GM19328 (cell line): ENCODE measurements around the gene NR5A1.

ENCODE experiments used
- ATAC-seq: cut with Tn5 transposase; IDR thresholded peaks from one replicate; pipeline ENCODE4 v1.9.1; 2021; ENCODE audit warnings: mild to moderate bottlenecking, moderate library complexity; ENCODE audit not compliant: unreplicated experiment

The NR5A1 gene

DNA sequence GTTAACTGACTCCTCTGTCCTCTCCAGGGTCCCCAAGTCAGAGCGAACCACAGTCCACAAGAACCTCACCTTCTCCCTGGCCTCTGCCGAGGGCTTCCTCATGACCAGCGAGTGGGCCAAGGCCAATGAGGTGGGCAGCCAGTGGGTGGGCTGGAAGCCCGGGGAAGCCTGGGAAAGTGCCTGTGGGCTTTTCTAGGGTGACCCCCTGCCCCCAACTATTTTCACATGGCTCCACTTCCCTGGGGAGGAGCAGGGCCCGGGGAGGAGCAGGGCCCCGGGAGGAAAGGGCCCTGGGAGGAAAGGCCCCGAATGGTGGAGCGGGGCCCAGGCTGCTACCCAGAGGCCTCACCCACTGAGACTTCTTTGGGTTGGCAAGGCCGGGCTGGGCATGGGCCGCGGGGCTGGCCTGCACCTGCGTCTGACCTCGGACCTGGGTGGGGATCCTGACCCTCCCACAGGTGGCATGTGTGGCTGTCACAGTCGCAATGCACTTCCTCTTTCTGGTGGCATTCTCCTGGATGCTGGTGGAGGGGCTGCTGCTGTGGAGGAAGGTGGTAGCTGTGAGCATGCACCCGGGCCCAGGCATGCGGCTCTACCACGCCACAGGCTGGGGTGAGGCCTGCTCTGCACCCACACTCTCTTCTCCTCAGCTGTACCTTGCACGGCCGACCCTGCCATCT is 39.0 kb downstream of the NR5A1 start:
- no peak for ATAC-seq

DNA sequence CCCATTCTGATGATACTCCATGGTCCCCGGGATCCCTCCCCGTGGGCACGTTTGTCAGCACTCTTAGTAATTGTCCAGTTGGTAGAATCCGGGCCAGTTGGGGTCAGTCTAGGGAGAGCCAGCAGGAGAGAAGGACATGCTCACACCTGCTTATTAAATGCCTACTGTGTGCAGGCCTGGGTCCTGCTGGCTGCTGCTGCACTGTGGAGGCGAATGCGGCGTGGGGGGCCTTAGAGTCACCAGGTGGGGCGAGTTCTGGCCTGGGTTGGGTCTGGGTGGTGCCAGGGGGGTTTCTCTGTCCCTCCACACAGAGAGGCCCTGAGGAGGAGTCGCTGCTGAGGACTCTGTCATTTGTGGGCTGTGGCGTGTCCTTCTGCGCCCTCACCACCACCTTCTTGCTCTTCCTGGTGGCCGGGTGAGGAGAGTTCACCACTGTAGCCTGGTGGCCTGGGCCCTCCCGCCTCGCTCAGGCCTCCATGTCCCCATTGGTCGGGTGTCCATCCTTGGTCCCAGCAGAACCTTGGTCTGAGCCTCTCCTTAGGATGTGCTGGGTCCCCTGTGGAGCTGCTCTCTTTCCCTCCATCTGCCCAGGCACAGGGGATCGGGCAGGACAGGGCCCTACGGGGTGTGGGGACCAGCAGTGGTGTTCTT is 39.7 kb downstream of the NR5A1 start:
- ATAC-seq = no peak

DNA sequence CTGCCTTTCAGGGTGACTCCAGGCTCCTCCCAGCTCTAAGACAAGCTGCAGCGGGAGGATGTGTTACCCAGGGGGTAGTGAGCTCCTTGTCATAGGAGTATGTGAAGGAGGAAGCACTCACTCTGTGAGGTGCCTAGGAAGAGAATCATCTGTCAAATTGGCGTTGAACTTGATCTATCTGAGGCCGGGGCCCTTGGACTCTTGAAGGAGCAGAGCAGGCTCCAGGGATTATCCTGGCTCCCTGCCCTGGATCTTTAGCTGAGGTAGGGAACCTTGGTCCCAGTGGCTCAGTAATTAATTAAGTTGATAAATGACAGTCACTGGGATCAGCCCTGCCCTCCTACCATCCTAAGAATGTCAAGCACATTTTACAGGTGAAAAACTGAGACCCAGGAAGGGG is 41.5 kb downstream of the NR5A1 start:
- no peak for ATAC-seq

DNA sequence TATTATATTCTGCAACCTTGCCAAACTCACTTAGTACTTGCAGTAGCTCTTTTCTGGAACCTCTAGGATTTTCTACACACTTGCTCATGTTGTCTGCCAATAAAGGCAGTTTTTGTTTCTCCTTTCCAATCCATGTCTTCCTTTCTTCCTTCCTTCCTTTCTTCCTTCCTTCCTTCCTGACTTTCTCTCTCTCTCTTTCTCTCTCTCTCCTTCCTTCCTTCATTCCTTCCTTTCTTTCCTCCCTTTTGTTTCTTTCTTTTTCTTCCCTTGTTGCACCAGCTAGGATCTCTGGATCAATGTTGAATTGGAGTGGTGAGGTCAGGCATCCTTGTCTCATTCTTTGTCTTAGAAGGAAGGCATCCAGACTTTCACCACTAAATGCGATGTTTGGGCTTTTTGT is 44.5 kb downstream of the NR5A1 start:
- ATAC-seq = no peak

DNA sequence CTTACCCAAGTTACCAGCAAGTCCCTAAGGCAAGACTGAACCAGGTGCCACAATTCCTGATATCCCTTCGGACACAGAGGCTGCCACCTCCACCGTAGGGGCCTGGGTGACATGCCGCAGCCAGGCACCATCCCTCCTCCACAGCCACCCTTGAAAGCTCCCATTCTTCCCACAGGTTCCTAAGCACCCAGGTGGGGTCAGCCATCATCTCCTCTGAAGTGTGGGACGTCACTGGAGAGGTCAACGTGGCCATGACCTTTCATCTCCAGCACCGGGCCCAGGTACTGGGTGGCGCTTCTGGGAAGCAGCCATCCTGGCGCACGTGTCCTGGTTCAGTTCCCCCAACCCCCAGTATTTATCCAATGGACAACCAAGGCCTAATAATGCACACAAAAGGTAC is 48.8 kb downstream of the NR5A1 start:
- no peak for ATAC-seq

DNA sequence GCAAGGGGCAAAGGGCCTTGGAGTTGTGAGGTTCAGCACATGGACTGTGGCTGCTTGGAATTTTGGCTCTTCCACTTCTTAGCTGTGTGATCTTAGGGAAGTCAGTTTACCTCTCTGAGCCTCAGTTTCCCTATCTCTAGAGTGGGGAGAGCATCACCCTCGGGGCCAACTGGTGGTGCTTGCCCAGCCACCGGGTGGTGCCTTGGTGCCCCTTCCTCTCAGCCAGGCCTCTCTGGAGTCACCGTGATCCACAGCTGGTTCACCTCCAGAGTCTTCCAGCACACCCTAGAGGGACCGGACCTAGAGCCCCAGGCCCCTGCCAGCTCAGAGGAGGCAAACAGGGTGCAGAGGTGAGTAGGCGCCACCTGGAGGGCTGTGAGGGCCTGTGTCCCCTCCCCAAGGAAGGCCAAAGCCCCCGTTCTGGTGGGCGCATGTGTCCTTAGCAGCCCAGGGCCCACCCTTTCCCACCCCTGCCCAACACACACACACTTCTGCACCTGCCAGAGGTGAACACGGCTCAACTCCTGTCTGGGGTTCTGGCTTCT is 49.2 kb downstream of the NR5A1 start:
- ATAC-seq = no peak

DNA sequence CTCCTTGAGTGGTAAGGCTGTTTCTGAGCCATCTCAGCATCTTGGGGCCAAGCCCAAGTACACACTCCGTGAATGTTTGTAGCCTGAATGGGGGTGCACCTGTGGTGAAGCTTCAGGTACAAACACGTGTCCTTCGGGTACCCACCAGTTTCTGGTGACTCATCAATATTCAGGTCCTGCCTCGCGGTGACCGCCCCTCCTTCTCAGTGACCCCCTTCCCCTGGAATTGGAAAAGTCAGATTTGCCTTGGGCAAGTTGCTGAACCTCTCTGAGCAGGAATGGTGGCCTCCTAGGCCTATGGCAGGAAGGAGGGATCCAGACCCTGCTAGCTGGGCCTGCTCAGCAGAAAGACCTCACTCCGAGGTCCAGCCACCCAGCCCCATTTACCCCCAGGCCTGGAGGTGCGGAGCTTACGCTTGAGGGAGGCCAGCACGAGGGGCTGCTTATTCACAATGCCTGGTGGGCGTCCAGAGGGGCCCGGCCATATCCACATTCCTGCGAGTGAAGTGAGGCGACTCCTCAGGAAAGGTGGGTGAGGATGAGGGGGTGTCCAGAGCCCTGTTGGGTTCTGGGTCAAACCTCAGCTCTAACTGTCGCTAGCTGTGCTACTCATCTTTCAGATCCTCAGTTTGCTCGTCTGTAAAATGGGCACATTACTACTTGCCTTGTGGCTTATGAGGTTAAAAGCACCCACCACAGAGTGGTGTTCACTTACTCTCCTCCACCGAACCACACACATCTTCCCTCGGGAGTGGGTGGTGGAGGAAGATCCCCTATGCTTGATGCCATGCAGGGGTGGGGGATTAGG is 49.9 kb downstream of the NR5A1 start:
- ATAC-seq = no peak

DNA sequence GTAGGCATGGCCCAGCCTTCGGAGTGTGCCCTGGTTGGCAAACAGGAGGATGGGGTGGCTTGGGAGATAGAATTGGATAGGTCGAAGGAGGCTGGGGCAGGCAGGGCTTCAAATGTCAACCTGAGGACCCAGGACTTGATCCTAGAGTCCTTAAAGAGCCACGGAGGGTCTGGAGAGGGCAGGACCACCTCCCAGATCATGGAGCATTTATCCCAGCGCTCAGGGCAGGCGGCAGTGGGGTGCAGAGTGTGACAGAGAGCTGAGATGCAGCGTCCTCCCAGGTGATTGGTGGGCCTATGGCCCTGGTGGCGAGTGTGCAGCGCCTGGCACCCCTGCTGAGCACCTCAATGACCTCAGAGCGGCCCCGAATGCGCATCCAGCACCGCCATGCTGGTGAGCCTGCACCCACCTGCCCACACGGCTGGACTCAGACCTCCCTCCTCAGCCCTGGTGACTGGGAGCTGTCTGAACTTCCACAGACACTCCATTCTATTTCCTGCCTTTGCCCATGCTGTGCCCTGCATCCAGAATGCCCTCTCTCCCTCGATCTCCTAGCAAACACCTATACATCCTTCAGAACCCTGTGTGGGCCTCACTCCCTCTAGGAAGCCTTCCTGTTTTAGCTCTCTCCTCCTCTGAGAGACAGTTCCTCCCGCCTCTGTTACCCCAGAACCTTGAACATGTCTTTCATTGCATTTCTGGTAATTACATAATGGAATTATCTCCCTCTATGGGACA is 50.7 kb downstream of the NR5A1 start:
- ATAC-seq = no peak

DNA sequence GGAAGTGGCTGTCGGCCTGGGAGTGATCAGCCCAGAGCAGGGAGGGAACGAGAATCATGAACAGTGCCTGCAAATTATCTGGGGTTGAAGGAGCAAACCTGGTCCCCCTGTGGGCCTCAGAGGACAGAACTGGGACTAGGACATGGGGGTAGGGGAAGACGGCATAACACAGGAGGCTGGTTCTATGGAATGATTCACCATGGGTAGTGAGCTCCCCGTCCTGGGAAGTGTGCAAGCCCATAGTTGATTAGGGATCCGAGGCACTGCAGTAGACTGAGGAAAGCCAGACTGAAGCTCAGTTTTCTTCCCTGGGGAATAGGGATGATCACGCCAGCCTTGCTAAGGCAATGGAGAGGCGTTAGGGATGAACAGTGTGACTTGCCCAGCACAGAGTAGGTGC is 51.4 kb downstream of the NR5A1 start:
- ATAC-seq = no peak

DNA sequence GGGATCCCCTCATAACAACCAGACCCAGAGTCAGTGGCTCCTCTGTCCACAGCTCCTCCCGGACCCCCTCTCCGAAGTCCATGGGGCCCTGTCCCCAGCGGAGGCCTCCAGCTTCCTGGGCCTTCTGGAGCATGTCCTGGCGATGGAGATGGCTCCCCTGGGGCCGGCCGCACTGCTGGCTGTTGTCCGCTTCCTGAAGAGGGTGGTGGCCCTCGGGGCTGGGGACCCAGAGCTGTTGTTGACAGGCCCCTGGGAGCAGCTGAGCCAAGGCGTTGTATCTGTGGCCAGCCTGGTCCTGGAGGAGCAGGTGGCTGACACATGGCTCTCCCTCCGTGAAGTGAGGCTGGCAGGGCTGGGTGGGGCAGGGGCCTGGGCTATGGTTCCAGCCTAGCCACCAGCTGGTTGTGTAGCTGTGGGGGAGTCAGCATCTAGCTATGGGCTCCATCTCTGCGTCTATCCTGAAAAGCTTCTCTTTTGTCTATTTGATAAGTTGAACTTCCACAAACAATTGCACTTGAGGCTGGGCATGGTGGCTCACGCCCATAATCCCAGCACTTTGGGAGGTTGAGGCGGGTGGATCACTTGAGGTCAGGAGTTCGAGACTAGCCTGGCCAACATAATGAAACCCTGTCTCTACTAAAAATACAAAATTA is 52.3 kb downstream of the NR5A1 start:
- no peak for ATAC-seq

DNA sequence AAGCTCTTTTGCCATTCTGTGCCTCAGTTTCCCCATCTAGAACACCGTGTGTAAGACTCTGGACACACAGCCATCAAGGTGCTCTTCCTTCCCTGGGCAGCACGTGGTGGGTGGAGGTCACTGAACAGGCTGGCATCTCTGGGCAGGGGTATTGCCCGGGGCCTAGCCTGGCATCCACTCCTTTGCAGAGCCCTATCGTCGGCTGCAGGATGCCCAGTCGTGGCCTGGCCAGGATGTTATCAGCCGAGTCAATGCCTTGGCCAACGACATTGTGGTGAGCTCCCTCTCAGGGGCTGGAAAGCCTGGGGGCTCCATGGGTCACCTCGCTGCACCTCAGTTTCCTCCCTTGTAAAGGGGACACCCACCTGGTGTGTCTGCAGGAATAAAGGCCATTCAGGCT is 52.9 kb downstream of the NR5A1 start:
- ATAC-seq = no peak

DNA sequence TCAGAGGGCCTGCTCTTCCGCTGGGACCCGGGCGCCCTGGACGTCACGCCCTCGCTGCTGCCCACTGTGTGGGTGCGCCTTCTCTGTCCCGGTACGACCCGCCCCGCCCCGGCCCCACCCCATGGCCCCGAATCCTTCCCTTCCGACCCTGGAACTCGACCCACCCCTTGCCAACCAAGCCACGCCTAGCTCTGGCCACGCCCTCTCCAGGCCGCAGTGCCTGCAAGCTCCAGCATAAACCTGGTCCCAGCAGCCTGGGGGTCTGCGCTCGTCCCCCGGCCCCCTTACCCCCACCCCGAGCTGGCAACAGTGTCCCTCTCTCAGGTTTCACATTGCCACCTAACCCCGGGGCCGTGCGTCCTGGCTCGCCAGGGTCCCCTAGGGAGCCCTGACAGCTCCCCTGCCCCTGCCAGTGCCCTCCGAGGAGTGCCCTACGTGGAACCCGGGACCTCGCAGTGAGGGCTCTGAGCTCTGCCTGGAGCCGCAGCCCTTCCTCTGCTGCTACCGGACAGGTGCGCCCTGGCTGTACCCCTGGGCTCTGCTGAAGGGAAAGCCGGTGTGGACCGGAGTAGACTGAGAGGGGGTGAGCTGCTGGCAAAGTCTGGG is 53.5 kb downstream of the NR5A1 start:
- ATAC-seq = no peak

DNA sequence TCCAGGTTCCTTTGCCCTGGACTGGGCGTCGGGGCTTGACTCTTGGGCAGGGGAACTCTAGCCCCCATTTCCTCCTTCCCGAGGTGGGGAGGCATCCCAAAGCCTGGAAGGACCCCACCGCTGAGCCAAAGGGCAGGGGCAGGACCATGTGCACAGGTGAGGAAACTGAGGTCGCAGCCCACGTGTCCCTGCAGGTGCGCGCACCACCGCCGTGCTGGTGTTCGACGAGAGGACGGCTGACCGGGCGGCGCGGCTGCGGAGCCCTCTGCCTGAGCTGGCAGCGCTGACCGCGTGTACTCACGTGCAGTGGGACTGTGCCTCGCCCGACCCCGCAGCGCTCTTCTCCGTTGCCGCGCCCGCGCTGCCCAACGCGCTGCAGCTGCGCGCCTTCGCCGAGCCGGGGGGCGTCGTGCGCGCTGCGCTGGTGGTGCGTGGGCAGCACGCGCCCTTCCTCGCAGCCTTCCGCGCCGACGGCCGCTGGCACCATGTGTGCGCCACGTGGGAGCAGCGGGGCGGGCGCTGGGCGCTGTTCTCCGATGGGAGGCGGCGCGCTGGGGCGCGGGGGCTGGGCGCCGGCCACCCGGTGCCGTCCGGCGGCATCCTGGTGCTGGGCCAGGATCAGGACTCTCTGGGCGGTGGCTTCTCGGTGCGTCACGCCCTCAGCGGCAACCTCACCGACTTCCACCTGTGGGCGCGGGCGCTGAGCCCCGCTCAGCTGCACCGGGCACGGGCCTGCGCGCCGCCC is 54.2 kb downstream of the NR5A1 start:
- ATAC-seq = no peak

DNA sequence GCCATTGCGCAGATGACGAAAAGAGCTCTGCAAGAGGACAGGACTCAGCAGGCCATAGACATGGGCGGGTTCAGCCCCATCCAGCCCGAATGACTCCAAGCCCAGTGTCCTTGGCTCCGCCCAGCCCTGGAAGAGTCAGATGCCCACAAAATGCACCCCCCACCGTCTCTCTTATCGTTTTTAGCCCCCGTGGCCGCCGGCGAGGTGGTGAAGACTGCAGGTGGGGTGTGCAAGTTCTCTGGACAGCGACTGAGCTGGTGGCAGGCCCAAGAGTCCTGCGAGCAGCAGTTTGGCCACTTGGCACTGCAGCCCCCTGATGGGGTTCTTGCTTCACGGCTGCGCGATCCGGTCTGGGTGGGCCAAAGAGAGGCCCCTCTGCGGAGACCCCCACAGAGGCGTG is 54.9 kb downstream of the NR5A1 start:
- no peak for ATAC-seq

DNA sequence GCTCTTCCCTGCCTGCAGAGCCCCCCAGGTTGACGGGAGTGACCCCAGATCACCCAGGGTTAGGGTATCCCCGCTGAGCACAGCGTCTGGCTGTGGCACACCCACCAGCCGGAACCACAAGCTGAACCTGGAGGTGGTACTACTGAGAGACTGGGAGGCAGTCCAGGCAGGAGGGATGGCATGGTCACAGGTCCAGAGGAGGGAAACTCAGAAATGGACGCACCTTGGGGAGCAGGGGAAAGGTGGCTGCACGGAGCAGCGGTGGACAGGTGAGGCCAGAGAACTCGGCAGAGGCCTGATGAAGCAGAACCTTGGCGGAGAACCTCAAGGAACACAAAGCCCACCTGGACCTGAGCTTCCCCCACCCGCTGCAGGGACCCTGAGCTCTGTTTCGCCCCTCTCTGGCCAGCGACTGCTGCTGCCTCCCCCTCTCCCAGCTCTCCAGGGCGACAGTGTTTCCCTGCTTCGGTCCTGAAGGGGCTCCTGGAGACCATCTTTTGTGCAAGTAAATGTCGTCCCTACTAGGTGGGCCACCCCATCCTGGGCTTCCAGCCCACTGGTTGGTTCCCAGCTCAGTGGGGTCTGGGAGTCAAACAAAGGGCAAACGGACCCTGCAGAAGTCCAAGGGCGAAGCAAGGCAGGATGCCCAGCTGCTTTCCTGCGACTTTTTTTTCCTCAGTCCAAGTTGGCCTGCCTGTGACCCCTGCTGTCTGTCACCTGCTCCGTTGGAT is 56.1 kb downstream of the NR5A1 start:
- no peak for ATAC-seq

DNA sequence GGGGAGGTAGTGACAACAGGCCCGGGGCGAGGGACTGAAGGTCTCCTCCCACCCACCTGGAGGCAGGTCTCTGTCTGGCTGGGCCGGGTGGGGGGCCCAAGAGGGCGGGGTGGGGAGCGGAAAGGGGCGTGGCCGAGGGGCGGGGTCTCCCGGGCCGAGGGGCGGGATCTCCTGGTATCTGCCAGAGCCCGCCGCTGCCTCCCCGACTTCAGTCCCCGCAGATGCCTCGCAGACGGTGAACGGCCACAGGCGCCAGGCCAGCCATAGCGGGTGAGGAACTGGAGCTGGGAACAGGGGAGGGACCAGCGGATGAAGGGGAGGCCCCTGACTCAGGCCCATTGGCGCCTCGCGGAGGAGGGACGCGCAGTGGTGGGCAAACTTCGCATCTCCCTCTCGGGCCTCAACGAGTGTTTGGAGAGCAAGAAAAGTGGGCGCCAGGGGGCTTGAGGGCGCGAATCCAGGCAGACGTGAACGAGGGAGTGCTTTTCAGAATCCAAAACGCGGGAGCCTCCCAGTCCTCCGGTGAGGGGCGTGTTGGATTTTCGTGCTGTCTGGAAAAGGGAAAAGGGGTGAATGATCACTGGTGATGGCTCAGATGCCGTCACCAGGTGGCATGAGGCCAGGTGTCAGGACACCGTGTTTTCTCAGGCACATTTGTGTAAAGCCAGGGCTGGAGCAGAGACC is 56.8 kb downstream of the NR5A1 start, which contains the start of gene ADGRD2:
ADGRD2 (plus strand) TSS at position 211 of the 684 bp plus-strand sequence. CDS start 1,216 bp downstream, outside the sequence.
- no peak for ATAC-seq

DNA sequence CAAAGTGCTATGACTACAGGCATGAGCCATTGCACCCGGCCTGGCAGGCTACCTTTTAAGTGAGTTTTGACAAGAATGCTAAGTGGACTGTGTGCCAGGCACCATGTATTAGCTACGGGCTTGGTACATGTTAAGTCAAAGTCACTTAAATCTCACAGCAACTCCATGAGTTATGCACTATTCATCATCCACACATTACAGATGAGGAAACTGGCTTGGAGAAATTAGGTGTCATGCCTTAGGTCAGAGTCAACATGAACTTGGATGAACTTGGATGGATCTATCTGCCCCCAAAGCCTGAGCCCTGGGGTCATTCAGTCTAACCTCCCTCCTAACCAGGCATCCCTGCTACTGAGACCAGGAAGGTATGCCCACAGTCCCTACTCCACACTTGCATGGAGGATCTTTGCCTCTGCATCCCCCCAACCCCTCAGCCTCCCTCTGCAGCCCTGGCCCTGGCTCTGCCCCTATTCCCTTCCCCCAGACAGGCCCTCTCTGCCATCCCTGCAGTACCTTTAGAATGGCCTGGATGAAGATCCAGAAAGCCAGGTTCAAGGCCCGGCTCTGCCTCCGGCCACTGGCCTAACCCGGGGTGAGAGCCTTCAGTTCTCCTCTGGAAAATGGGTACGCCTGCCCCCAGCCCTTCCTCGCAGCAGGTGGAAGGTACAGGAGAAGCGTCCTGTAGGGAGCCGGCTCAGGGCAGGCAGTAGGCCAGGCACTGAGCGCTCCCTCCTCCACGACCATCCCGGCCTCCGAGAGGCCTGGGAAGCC is 57.6 kb downstream of the NR5A1 start:
- no peak for ATAC-seq
